ENCODE measurements around the gene ZG16.

GRCh38 chr16:29784157-29784556 is 6.1 kb downstream of the ZG16 start:
- TF ChIP-seq CTCF (conservative IDR thresholded peaks at IDR 0.05 in 1 of 2, IDR thresholded peaks at IDR 0.05 in 1 of 2; ENCODE audit: extremely low read depth in 1 of 2, insufficient read depth in 1 of 2, low read depth in 1 of 2, low read length in 2 of 2) (no peak), EZH2 (IDR thresholded peaks at IDR 0.05; ENCODE audit: borderline replicate concordance, low read length) (no peak)

Measured in mammary epithelial cell (primary cell).